ENCODE results near the gene MAML2.

MAML2 gene

DNA sequence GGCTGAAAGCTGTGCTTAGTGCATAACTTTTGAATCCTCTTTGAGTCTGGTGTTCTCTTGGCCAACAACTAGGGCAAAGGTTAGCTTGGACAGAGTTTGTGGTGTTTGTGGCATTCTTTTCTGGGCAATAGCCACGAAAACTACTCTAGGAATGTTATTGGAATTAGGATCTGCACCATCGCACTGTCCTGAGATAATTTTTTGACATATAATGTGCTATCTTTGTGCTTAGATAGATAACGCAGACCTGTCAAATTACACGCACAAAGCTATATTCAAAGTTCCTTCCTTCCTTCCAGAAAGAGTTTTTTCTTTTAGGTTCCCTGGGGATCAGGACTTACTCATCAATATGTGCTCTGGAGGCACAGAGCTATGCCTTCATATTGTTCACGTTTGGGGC is 252.3 kb downstream of the MAML2 start:
- no peak for TF ChIP-seq ZFX (IDR thresholded peaks at IDR 0.05; ENCODE audit: borderline replicate concordance)
- TF ChIP-seq, protein P1, sequence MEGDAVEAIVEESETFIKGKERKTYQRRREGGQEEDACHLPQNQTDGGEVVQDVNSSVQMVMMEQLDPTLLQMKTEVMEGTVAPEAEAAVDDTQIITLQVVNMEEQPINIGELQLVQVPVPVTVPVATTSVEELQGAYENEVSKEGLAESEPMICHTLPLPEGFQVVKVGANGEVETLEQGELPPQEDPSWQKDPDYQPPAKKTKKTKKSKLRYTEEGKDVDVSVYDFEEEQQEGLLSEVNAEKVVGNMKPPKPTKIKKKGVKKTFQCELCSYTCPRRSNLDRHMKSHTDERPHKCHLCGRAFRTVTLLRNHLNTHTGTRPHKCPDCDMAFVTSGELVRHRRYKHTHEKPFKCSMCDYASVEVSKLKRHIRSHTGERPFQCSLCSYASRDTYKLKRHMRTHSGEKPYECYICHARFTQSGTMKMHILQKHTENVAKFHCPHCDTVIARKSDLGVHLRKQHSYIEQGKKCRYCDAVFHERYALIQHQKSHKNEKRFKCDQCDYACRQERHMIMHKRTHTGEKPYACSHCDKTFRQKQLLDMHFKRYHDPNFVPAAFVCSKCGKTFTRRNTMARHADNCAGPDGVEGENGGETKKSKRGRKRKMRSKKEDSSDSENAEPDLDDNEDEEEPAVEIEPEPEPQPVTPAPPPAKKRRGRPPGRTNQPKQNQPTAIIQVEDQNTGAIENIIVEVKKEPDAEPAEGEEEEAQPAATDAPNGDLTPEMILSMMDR (IDR thresholded peaks at IDR 0.05), result no peak
- no peak overlapping the region for H3K27ac ChIP-seq

DNA sequence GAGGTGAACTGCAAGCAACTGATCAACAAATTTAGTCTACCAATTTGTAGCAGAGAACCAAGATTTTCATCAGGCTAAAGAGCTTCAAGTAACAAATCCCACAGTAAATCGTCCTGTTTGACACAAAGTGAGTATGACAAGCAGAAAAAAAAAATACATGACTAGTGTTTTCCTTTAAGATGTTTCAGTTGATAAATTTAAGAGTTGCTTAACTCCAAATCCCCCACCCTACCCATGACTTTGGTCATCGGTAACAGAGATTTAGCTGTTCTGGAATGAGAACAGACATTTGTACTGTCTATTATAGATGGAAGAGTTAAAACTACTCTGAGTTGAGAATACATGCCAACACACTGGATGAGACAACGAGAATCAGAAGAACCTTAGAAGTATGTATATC is 254.1 kb downstream of the MAML2 start:
- H3K27ac ChIP-seq, result no peak overlapping the region
- TF ChIP-seq, protein P1 (IDR thresholded peaks at IDR 0.05), result no peak
- no peak for TF ChIP-seq ZFX (IDR thresholded peaks at IDR 0.05; ENCODE audit: borderline replicate concordance)

GRCh38 chr11:96086111-96086510 is 256.9 kb downstream of the MAML2 start:
- TF ChIP-seq ZFX (IDR thresholded peaks at IDR 0.05; ENCODE audit: borderline replicate concordance), result no peak
- TF ChIP-seq, protein P1 (IDR thresholded peaks at IDR 0.05), result no peak

DNA sequence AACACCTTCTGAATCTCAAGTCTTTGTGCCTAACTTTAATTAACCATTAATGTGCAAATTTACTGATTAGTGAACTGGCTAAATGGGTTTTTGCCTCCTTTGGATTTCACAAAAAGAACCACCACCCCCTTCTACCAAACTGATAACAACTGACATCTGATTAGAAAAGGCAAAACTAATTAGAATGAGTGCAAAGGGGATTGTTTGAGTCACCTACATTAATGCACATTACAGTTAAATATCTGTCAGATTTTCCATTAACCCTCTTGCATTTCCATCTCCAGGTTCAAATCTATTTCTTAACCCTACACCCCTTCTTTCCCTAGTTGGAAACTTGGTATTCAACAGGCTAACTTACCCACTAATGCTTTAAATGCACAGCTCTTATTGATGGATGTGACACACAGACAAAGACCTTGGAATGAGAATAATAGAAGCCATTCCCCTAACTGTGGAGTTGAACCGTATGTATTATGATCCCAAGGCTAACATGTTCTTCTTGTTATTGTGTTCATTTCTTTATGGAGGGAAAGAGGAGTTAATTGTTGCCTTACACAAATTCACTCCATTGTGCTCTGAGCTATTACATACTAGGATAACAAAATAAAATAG is 257.6 kb downstream of the MAML2 start:
- TF ChIP-seq, protein P1 (IDR thresholded peaks at IDR 0.05), result no peak
- TF ChIP-seq ZFX (IDR thresholded peaks at IDR 0.05; ENCODE audit: borderline replicate concordance), result no peak
- H3K27ac ChIP-seq, result no peak overlapping the region

More at GRCh38 chr11:96086111-96086510, 256.9 kb downstream of the MAML2 start:
- H3K27ac ChIP-seq, result no peak overlapping the region

- TF ChIP-seq ZFX (IDR thresholded peaks at IDR 0.05; ENCODE audit: borderline replicate concordance), result no peak
- TF ChIP-seq, protein P1 (IDR thresholded peaks at IDR 0.05), result no peak
- no peak overlapping the region for H3K27ac ChIP-seq
Observed at GRCh38 chr11:96084610-96085318, 258.2 kb downstream of the MAML2 start.

GRCh38 chr11:96082936-96083335 is 260.1 kb downstream of the MAML2 start:
- TF ChIP-seq, protein P1 (IDR thresholded peaks at IDR 0.05), result no peak
- TF ChIP-seq ZFX (IDR thresholded peaks at IDR 0.05; ENCODE audit: borderline replicate concordance), result no peak
- no peak overlapping the region for H3K27ac ChIP-seq

All from 22Rv1 (cell line).